Left ventricle myocardium superior (tissue), 1 donor: Measurements from ENCODE around the gene NPAS2. TPM values are rescaled to one million over a fixed set of nuclear protein-coding genes. Genes with fewer than 3 reads are reported as not detected.

Source experiments
- ATAC-seq: fragments of 200-7000 bp; cut with Tn5 transposase; one replicate; pipeline ENCODE4 v1.9.1; 2020; ENCODE audit warnings: mild to moderate bottlenecking, moderate library complexity
- DNase-seq: peaks from one replicate; pipeline ENCODE4 v3.0.0-alpha.2; 2020
- intact Hi-C: fragments of 100-400 bp; cut with micrococcal nuclease; formaldehyde crosslinking; loops from one replicate; pipeline ENCODE4 v1.11.0; 2022
- total RNA-seq: library from RNA; stranded (reverse); fragmentation: NEBNext Ultra II Directional; extraction: Animal tissue kit (Norgen Biotek cat#: 25700); gene quantifications from one replicate; pipeline ENCODE4 v1.2.1, GENCODE V29; 2021
- donor health status: DM: no; HTN: yes; CAD: no; lungs with severe emphysema.

The NPAS2 gene
- total RNA-seq, 1 donor from 2014 or later, result 40.9 TPM

DNA sequence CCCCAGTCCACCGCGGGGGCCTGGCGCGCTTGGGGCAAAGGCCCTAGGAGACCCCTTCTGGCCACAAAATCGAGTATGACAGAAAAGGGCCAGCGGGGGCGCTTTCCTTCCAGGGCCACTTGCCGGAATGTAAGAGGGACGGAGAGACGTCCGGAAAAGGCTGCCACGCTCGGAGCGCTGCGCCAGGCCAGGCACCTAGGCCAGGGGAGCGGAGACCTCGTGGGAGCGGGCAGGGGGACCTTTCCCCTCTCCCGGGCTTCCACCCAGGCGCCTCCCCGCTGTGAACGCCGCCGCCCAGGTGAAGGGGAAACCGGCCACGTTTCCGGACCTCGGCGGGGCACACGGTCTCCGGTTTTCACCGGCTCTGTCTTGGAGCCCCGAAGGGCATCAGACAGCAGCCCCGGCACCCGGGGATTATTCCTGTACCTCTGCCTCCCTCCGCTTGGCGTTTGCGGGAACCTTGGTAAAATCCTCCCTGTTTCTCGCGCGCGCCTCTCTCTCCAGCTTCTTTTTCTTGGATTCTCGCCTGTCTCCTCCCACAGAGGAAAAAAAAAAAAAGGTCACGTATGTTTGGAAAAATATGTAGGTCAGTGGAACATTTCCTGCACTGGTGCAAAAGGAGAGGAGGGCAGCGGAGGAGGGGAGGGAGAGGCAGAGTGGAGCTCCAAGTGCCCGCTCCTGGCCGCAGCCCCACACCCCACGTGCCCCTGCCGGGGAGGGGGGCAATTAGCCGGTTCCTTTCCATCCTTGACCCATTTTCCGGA, 1.2 kb upstream of the NPAS2 start:
- DNase-seq, result peak; percentile 68
- intact Hi-C loops, result loop anchor here (5.0 to 10.0 kb wide), 2 partner anchors 86 to 166 kb away; no protein-coding TSS in a partner anchor
- ATAC-seq, result peak; percentile 71

DNA sequence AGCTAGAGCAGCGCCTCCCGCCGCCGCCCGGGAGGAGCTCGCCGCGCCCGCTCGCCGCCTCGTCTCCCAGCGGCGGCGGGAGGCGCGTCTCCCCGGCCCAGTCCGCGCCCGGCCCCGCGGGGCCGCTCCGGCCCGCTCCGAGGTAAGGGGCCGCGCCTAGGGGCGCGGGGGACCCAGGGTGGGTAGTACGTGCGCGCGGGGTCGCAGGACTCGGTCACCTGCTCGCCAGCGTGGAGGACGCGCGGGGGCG, 259 bp downstream of the NPAS2 start:
- intact Hi-C loops, result no loop called here
- peak; percentile 47 for DNase-seq
- ATAC-seq, result no peak

DNA sequence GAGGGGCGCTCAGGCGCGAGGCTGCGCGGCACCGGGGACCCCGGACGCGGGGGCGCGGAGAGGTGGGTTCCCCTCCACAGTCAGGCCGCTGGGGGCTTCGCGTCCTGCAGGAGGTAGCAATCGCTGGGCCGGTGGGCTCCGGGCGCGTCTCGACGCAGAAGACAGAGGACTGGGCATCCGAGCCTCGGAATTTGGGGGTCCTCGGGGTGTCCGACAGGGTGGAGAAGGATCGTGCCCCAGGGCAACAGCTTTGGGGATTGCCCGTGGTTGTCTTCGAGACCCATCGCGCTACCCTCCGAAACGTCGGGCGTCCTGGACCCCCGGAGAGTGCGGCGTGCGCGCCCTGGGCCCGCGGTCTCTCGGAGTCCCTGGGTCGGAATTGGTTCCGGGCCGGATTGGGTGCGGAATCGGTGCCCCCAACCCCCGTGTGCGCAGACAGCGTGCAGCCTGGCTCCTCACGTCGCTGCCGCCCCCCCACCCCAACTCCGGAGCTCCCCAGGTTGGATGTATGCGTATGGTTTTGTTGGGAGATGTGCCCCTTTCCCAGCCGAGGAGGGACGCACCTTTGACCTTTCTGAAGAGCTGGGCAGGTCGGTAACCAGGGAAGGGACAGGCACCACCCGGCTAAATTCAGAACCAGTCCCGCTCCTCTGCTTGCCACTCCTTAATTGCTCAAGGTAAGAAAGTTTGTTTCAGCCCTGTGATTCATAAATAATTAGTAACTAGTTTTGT, 750 bp downstream of the NPAS2 start:
- intact Hi-C loops, result no loop called here
- ATAC-seq (peak; percentile 1), DNase-seq (peak; percentile 40)

DNA sequence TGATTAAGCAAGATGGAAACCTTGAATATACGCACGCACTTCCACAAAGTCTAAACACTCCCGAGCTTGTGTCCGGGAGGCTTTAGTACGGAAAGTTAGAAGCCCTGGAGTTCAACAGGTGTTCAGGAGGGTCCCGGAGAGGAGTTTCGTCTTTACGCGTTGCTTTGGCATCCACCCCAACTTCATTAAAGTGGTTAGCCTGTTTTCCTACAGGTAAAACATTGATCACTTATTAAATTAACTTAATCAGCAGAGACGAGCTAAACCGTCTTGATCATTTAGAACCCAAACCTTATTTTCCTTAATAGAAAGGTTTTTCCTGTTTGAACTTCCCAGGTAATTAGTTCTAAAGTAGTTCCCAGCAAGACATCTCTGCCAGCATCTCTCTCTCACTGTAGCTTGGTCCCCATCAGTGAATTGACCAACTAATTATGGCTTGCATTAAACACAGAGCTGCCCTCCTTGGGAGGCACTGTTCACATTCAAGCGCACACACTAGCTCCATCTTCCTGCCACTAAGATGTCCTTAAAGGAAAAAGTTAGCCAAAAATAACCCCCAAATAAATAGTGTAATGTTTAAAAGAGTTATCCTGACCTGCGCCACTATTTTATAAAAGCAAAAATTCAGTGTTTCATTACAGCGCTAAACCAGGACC, 1.4 kb downstream of the NPAS2 start:
- intact Hi-C loops, result no loop called here
- ATAC-seq, result peak; percentile 25
- no peak for DNase-seq

DNA sequence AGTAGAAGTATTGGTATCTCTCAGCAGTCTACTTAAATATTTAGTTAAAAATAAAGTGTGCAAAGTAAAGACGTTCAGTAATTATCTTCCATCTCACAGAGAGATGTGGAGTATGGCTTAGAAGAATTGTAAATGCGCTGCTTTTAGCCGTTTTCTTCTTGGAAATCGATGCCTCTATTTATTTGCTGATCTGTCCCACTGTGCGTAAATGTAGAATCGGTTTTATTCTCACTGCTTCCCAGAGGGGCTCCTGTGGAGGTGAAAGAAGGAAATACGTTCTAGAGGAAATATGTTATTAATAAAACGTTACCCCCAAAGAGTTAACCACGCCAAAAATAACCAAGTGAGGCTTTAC, 1.9 kb downstream of the NPAS2 start:
- ATAC-seq, result no peak
- no peak for DNase-seq
- intact Hi-C loops, result no loop called here

DNA sequence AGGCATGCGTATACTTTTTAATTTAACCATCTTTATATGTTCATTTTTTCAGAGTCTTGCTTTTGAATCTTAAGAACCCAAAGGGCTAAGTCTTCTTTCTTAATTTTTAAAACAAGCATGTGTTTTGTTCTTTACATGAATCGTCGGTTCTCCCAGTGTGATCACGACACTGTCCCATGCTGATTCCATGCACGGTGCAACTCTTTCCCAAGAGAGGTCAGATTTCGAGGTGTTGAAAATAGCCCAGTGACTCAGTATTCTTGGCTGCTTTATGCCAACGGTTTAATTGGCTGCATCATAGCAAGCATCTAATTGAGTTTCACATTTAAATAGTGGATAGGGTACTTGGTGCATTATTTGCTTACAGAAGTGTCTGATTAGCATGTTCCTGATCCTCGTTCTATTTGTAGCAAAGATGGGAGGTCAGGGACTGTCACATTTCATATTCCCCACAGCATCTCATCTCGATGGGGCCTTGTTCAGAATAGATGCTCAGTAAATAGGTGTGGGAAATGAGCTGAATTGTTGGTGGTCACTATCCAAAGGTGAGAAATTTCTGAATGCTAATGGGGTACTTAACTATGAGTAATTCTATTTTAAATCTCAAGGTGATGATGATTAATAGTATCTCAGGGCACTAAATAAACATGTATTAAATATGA, 2.8 kb downstream of the NPAS2 start:
- no peak for DNase-seq
- intact Hi-C loops, result no loop called here
- ATAC-seq, result peak; percentile 64

DNA sequence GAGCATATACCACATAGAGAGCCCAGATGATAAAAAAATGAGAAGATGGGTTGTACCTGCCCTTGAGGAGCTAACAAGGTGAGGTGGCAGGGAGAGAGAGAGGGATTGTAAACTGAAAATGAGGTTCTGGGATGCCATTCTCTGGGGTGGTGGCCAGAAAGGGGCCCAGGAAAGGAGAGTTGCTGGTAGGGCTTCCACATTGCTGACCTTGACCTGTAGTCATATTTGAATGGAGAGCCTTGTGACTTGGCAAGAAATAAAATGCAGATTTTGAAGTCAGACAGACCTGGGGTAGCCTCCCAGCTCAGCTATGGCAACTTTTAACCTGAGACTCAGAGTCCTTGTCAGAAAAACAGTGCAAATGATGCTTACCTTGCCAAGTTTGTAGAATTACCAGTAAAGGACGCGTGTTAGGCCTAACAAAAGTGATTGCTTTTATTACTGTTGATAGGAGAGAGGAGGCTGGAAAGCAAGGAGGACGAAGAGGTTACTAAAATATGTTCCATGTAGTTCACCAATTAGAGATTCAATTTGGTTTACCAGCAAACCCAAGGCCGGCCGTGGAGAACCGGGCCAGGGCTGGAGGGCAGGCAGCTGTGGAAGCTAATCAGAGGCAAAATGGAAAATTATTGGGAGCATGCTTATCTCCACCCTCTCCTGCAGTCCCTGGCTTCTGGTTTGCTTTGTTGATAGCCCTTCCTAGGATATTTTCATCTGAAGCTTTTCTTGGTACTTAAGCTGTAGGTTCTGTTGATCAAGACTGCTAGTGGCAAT, 3.9 kb downstream of the NPAS2 start:
- ATAC-seq, result peak; percentile 5
- intact Hi-C loops, result no loop called here
- no peak for DNase-seq

DNA sequence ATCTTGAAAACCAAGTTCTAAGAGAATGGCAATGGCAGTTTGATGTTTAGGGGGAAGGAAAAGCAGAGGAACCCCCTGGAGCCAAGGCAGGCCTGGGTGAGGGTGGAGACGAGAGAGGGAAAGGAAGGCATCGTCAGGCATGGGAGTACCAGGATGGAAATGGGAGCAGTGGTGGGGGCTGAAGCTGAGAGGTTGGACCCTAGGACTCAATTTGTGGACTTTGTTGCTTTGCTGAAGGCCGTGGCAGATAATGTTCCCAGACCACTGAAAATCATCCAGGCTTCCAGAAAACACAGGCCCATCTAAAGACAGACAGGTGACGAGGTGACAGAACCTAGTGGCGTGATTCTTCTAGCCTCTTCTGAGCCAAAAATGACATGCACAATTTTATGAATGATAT, 4.9 kb downstream of the NPAS2 start:
- ATAC-seq, result no peak
- intact Hi-C loops, result no loop called here

DNA sequence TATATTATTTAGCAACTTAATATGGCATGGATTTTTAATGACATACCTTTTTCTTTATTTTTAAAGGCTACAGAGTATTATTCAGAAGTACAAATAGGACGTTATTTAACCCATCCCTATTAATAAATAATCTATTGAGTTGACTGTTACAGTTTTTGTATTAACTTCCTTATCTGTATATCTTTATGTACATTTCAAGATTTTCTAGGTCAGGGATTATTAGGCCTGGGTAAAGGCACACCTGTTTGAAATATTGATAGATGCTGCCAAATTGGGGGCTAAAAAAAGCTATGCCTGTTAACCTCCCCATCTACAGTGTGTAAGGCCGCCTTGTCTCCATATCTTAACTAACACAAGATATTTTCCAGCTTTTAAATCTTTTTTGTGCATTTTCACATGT, 6.6 kb downstream of the NPAS2 start:
- DNase-seq (no peak), ATAC-seq (no peak)
- intact Hi-C loops, result no loop called here

More for the DNA sequence above, 4.9 kb downstream of the NPAS2 start:
- DNase-seq, result no peak

DNA sequence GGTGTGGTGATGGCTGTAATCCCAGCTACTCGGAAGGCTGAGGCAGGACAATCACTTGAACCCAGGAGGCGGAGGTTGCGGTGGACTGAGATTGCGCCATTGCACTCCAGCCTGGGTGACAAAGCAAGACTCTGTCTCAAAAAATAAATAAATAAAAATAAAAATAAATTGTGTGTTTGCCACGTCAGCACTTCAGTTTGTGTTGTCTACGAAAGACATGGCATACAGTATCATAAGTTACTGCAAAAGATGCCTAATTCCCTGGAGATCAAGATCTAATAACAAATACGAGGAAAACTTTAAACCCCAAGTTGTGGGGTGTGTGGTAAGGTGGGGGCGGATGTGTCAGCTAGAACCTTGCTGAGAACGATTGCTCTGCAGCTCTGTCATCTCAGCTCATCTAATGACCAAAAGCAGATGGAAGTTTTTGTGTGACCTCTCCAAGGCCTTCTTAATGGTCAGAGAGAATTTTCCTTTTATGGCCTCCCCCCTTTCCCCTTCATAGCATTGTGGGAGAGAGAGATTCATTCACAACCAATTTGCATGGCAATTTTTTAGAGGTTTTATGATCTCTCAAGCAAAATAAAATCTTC, 11.3 kb downstream of the NPAS2 start:
- DNase-seq (no peak), ATAC-seq (no peak)
- intact Hi-C loops, result no loop called here

DNA sequence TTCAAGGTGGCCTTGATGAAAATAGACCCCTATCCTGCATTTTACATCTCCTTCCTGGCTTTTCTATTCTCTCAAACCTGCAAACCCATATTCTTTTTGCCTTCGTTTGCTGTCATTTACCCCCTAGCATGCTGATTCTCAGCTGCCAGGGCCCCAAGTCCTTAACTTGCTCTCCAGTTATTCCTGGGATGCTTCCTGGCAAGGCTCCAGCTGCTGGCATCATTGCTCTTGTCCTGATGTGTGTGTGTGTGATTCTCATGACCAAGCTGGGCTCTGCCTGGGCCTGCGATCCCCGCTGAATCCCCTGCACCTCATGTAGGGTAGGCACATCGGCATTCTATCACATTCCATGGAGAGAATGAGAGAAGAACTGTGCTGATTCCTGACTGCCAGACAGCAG, 11.9 kb downstream of the NPAS2 start:
- peak; percentile 74 for DNase-seq
- intact Hi-C loops, result no loop called here
- peak; percentile 52 for ATAC-seq

DNA sequence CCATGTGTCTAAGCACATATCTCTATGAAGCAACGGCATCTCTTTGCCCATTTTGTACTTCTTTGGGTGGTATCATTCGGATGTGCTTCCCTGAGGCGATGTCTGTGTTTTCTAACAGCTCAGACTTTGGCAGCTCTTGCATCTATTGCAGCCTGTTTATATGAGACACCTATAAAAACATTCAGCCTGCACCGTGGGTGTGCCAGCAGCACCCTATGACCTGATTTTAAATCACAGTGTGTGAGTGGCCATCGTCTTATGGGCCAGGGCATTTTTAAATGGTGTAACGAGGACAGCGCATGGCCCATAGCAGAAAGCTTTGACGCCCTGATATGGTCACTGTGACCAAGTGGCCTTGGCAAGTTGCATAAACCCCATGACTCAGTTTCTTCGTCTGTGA, 12.9 kb downstream of the NPAS2 start:
- intact Hi-C loops, result no loop called here

DNA sequence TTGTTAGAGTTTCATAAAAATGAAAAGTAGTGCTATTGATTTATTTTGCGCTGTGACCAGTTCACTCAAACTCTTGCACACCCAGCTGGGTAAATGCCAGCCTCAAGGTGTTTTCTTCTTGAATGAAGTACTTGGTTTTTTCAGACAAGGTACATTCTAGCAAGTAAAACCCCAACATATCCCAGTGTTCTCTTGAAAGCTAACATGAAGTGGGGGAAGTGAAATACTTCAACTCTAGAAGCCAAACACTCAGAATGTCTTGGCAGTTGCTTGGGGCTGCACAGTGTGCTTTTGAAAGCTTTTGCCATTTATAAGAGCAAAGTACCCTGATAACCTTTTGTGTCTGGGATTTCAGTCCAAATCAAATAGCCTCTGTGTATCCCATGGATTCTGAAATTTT, 13.4 kb downstream of the NPAS2 start:
- no peak for DNase-seq
- intact Hi-C loops, result no loop called here
- peak; percentile 7 for ATAC-seq

More for the DNA sequence above, 12.9 kb downstream of the NPAS2 start:
- DNase-seq (no peak), ATAC-seq (peak; percentile 63)

DNA sequence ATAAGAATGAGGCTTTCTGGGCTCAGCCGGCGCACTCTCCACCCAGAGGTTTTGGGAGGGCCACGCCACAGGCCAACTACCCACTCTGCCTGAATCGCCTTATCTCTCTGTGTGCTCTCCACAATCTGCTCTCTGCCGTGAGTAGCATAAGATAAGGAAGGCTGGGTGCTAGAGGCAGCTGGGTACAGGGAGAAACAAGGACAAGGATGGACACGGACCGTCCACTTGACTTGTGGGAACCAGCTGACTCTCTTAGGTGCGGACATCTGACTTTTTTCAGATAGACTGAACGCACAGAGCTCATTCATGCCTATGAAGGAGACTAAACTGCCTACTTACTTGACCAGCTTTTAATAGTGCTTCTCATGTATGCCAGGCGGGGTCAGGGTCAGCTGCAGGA, 14.3 kb downstream of the NPAS2 start:
- intact Hi-C loops, result no loop called here
- peak; percentile 74 for ATAC-seq
- no peak for DNase-seq

DNA sequence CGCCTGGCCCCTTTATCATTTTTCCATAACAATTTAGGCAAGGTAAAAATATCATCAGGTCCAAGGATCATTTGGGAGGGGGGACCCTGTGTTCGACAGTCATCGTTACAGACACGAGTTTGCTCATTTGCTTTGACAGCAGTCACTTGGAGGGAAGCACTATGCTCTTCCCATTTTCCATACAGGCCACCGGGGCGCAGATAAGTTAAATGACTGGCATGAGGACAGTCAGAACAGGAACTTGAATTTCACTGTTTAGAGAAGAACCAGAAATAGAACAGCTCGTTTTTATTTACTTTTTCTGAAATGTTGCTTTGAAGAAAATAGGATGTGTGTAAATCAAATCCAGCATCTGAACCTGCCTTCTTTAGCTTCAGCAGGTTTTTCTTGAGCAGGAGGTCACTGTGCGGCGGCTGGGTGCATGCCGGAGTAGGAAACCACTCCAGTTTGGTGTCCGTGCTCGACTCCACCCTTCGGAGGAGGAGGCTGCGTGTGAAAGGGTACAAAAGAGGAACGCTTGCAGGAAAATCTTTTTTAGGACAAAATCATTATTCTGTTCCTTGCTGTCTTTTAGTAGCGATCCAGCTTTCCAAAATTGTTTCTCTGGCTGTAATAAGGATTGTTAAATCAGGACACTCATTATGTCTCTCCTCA, 15.2 kb downstream of the NPAS2 start:
- ATAC-seq, result peak; percentile 26
- intact Hi-C loops, result no loop called here
- no peak for DNase-seq

DNA sequence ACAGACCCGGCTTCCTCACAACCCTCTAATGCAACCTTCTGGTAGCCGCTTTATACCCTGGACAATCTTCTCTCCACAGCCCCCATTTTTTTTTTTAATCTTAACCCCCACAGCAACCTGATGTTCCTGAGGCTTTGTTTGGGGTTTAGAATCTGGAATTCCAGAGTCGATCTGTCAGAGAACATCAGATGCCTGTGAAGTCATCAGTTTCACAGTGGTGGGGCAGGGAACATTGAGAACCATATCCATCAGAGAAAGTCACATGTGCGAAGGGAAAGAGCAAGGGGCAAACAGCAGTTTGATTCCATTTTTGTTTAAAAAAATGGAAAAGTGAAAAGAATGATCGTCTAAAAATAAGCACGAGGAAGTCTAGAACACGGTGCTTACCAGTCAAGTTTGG, 20.6 kb downstream of the NPAS2 start:
- ATAC-seq (no peak), DNase-seq (no peak)
- intact Hi-C loops, result no loop called here

DNA sequence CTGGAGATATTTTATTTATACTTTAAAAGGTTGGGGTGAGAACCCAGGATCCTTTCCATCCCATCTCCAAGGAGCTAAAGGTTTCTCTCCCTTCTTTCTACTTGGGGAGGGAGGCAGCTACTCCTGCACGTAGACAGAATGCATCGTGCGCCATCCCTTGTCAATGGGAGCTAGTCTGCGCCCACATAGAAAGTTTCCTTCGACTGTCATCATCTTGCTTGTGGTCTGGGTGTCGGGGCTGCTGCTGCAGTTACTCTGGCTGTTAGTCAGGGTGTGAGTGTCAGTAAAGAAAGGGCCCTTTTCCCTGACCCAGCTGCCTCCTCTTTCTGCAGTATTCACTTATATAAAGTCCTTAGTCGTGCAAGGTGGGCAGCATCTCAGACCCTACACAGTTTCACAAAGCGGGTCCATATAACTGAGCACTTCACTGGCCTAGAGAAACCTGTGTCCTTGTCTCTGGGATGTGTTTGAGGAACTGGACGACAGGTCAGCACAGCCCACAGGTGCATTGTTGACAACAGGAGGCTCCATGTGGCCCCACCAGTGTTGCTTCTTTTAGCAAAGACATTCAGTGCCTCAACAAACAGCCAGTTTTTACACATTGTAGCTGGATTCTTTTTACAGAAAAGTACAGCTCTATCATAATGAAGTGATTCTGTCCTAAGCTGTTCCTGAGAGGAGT, 22.4 kb downstream of the NPAS2 start:
- ATAC-seq (no peak), DNase-seq (no peak)
- intact Hi-C loops, result no loop called here

DNA sequence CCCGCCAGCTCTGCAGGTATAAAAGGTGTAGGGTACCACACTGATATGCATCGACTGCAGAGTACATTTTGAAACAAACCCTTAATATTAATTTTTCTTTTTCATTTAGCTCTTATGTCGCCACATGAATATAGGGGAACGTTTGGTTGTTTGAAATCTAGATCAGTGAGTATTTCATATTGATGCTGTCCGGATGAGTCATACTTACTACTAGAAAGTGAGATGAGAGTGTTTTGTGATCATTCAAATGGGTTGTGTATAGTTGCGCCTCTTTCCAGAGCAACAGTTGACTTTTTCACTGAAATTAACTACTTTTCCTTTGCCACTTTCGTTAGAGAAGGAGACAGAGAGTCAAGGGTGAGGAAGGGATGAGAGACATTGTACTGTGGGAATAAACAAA, 24.6 kb downstream of the NPAS2 start:
- DNase-seq (no peak), ATAC-seq (no peak)
- intact Hi-C loops, result no loop called here
